Cerebellar nuclear complex (tissue), 1 donor: ENCODE measurements around the gene CPED1.
"Not testable (repeated sequence)": the region's sequence is repeated elsewhere in the genome, so short reads cannot be mapped to it uniquely, and the experiment has no call there.

ENCODE experiments used
- DNase-seq, 2 experiments: peaks; one replicate each; lab custom pipeline; 2025; lab: John Stamatoyannopoulos, UW

Gene CPED1

GRCh38 chr7:121286186-121286585, 297.7 kb downstream of the CPED1 start:
- DNase-seq, result no peak

GRCh38 chr7:121286742-121287734, 298.5 kb downstream of the CPED1 start:
- no peak for DNase-seq

DNA sequence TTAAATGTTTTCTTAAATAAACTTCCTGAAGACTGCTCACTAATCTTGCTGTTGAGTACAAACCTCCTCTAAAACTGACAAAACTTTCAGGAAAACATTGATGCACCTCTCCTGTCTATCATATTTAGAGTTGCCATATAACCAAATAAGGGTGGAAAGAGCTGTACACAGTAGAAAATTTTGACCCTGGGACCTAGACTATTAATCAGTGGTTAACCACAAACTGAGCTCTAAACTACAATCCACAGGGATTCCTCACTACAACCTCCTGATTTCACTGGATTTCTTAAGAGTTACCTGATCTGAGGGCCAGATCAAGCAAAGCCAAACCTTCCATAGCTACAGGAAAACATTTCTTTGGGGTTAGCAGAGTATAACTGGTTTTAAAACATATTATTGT, 300.4 kb downstream of the CPED1 start:
- DNase-seq, result no peak

GRCh38 chr7:121289930-121290329, 301.4 kb downstream of the CPED1 start:
- DNase-seq, result not testable (repeated sequence)

GRCh38 chr7:121294448-121294992, 306.0 kb downstream of the CPED1 start:
- DNase-seq, result no peak

- no peak for DNase-seq
Observed at GRCh38 chr7:121297843-121298242, 309.3 kb downstream of the CPED1 start.

DNA sequence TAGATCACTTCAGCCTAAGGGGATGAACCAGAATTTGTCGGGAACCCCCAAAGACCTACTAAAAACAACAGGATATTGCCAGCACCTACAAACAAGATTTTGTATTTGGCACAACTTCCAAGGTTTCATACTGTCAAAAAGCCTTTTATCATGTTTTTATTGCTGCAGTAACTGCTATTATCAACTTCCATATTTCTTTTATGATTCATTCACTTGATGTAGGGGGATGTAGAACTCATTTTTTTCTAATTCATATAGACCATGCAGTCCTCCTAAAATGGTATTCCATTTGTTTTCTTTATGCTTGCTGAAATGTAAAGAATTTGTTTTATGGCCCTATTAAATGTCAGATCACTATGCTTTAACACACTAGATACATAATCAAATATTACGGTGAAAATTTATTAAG, 310.3 kb downstream of the CPED1 start:
- no peak for DNase-seq

GRCh38 chr7:121300685-121301420, 312.3 kb downstream of the CPED1 start:
- no peak for DNase-seq

DNA sequence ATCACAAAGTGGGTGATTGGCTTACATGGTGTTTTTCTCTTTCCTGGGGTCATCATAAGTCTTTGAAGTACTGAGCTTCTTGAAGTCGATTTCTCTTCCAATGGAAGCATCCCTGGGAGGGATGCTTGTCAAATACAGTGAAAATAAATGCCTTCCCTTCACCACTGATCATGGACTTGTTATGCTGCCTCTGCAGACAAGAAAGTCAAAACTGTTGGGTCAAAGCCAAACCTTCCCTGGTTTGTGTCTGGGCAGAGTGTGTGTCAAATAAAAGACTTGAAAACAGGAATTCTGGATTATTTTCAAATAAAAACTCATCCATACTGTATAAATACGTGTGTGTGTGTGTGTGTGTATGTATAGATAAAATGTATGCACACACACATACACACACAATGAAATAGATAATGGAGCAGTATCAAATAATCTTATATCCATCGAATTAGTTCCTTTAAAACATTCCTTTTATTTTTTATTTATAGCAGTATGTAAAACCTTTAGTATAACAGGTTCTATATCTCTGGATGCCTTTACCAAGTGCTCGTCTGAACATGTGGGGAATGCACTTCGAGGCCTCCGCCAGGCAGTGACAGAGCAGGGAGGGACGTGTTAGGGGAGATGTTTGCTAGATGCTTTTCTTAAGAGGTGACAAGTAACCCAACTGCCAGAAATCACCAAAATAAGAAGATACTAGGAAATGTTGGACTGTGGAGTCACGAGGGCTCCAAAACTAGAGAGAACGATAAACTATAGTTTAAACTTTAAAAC, 313.1 kb downstream of the CPED1 start:
- no peak for DNase-seq

- no peak for DNase-seq
Observed at GRCh38 chr7:121302214-121302745, 313.8 kb downstream of the CPED1 start.

GRCh38 chr7:121303422-121304101, 315.1 kb downstream of the CPED1 start:
- DNase-seq, result no peak

DNA sequence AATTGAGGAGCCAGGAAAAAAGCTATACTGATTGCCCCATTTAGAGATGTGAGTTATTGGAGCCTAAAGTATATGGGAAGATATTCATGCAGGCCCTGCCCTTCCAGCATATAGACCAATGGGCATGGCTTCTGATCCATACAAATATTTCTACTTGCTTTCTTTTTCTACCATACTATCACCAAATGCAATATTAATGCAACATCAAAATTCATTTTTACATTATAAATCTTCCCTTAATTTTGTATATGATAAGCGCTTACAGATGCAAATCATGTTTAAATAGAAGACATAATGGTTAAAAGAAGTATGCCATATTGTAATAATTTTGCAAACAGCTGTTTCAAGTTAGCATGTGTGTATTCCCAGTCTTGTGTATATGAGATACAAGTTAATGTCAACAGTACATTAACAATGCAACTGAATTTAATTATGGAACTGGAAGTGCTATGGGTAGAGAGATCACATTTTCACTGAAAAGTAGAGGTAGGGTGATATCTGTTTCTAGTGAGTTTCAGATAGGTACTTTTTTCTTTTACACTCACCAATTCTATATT, 315.7 kb downstream of the CPED1 start:
- no peak for DNase-seq

DNA sequence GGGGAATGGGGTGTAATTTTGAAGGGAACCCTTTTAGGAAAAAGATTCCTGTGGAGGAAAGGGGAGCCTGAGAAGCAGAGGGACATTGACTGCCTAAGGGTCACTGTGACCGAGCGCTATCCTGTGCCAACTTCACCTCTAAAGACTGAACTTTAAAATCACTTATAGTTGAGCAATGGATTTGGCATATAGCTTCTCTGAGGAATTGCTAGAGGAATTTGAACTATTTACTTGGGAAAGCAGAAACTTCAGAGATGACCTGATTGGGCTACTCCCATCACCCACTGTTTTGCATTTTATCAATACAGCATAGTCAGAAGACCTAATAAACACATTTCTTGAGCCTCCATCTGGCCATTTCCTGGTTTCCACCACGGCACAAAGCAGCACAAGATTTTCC, 316.6 kb downstream of the CPED1 start:
- no peak for DNase-seq

- DNase-seq, result no peak
Observed at GRCh38 chr7:121306565-121306964, 318.1 kb downstream of the CPED1 start.

DNA sequence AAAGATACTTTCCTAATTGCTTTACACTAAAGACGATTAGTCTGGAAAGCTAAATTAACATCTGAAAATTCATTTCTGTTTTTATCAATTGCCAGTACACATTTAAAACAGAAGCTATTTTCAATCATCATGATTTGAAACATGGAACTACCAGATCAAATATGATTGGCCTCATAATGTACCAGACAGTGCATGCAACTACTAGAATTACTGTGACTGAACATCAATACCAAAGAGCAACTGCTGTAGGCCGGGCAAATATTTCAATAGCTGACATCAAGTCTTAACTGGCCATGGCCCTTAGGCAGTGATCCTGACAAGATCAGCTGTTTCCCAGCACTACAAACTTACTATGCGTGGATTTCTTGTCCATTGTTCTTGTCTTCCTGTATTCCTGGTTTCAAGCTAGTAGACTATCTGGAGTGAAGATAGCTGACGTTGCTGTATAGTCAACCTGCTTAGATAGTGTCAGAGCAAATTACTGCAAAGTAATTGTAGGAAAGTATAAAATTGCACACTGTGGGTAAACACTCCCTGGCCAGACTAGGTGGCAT, 318.6 kb downstream of the CPED1 start:
- no peak for DNase-seq

DNA sequence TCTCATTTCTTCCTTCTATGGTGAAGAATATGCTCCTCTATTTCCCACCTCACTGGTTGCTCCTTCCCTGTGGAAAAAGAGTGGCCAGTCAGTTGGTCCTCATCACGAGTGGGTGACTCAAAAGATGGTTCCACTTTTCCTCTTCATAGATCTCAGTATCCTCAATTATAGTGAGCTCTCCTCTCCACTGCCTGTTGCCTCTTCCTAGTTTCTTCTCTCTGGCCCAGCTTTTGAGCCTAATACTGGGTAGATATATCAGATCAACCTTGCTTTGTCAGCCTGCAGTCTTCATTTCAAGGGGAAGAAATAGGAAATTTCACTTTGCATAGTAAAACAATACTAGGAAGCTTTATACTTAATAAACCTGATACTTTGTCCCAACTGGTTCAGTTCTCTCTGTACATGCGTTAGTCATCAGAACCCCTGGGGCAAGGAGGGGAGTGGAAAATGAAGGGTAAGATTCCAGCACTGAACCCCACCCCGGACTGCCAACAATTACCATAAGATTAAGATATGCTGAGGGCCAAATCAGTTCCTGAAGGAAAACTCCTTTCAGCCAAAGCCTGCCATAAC, 324.8 kb downstream of the CPED1 start:
- no peak for DNase-seq

GRCh38 chr7:121313793-121314676, 325.5 kb downstream of the CPED1 start:
- no peak for DNase-seq

DNA sequence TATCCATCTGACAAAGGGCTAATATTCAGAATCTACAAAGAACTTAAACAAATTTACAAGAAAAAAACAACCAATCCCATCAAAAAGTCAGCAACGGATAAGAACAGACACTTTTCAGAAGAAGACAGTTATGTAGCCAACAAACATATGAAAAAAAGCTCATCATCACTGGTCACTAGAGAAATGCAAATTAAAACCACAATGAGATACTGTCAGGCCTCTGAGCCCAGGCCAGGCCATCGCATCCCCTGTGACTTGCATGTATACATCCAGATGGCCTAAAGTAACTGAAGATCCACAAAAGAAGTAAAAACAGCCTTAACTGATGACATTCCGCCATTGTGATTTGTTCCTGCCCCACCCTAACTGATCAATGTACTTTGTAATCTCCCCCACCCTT, 326.7 kb downstream of the CPED1 start:
- DNase-seq, result not testable (repeated sequence)

DNA sequence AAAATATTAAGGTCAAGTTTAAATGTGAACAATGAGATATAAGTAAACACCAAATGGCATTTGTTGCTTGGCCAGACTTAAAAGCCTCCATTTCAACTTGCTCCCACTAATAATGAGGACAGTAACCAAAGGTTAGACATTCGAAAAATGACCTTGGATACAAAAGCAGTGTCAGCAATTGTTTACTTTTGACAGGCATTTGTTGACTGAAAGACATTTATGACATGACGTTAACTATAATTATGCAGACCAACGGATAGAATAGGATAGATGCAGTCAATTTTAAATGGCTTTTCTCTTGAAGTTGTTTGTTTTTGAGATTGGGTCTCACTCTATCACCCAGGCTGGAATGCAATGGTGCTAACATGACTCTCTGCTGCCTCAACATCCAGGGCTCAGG, 333.9 kb downstream of the CPED1 start:
- DNase-seq, result no peak
